GM18508 (cell line): Measurements from ENCODE around the gene WDR26.
"Not testable (repeated sequence)": the region's sequence is repeated elsewhere in the genome, so short reads cannot be mapped to it uniquely, and the experiment has no call there.

Experiments
- ATAC-seq: cut with Tn5 transposase; IDR thresholded peaks from one replicate; pipeline ENCODE4 v1.9.1; 2021; ENCODE audit warnings: moderate number of reproducible peaks; ENCODE audit not compliant: insufficient read depth, unreplicated experiment

Gene WDR26

GRCh38 chr1:224353975-224354925 is 80.3 kb downstream of the WDR26 start:
- ATAC-seq, result no peak

GRCh38 chr1:224352436-224353085 is 82.0 kb downstream of the WDR26 start:
- not testable (repeated sequence) for ATAC-seq

GRCh38 chr1:224349716-224350115 is 84.9 kb downstream of the WDR26 start:
- not testable (repeated sequence) for ATAC-seq

- no peak for ATAC-seq
Observed at GRCh38 chr1:224348137-224348536, 86.5 kb downstream of the WDR26 start.

- no peak for ATAC-seq
Observed at GRCh38 chr1:224343679-224344078, 90.9 kb downstream of the WDR26 start.

- not testable (repeated sequence) for ATAC-seq
Observed at GRCh38 chr1:224340453-224341384, 93.9 kb downstream of the WDR26 start.

- no peak for ATAC-seq
Observed at GRCh38 chr1:224339442-224340033, 95.1 kb downstream of the WDR26 start.

GRCh38 chr1:224338150-224338838 is 96.3 kb downstream of the WDR26 start:
- ATAC-seq, result no peak
